Kidney (tissue), 14 donors: ENCODE measurements around the gene AMZ1. TPM values are rescaled to one million over a fixed set of nuclear protein-coding genes. Genes with fewer than 3 reads are reported as not detected.

Experiments used
- DNase-seq, 5 donors: peaks; one replicate each; pipeline ENCODE4 v3.0.0-alpha.2; 2013 to 2020
- FAIRE-seq: peaks from 2 replicates; lab custom pipeline; 2012; peaks lifted over from hg19 to GRCh38; lab: Jason Lieb, UNC
- H3K27ac ChIP-seq, 2 donors: one replicate each; pipeline ENCODE4 v1.7.0; 2013; ENCODE audit warnings: low read depth in 2 of 2, low read length in 2 of 2, inconsistent platforms in 1 of 2
- H3K27me3 ChIP-seq: one replicate; pipeline ENCODE4 v1.7.1; 2013; ENCODE audit warnings: low read length, inconsistent platforms; ENCODE audit not compliant: control insufficient read depth, insufficient read depth
- H3K36me3 ChIP-seq, 3 donors: one replicate each; pipeline versions ENCODE4 v1.7.0 to v1.7.1; 2013; ENCODE audit warnings: low read length in 3 of 3, control low read depth in 1 of 3, inconsistent platforms in 1 of 3; ENCODE audit not compliant: insufficient read depth in 3 of 3, control insufficient read depth in 2 of 3
- H3K4me1 ChIP-seq, 3 donors: one replicate each; pipeline versions ENCODE4 v1.7.0 to v1.7.1; 2013; ENCODE audit warnings: low read length in 3 of 3, inconsistent platforms in 1 of 3, low read depth in 1 of 3; ENCODE audit not compliant: control insufficient read depth in 2 of 3, insufficient read depth in 2 of 3
- H3K4me3 ChIP-seq, 3 donors: one replicate each; pipeline versions ENCODE4 v1.7.0 to v1.8.1; 2013; ENCODE audit warnings: low read length in 3 of 3, control low read depth in 1 of 3, inconsistent platforms in 1 of 3
- H3K9ac ChIP-seq, 3 donors: one replicate each; pipeline versions ENCODE4 v1.7.0 to v1.7.1; 2013; ENCODE audit warnings: low read length in 3 of 3, control low read depth in 1 of 3, inconsistent platforms in 1 of 3
- H3K9me3 ChIP-seq, 3 donors: one replicate each; pipeline versions ENCODE4 v1.7.0 to v1.7.1; 2013; ENCODE audit warnings: low read length in 3 of 3, control low read depth in 1 of 3, inconsistent platforms in 1 of 3; ENCODE audit not compliant: control insufficient read depth in 2 of 3, insufficient read depth in 1 of 3
- intact Hi-C: fragments of 100-400 bp; cut with DNase I; formaldehyde crosslinking; loops from one replicate; pipeline ENCODE4 v1.11.1; 2022
- polyA plus RNA-seq: library from polyadenylated mRNA; stranded (reverse); fragments of 350-450 nt; fragmentation: Illumina TruSeq; extraction: RNeasy Lipid Tissue Mini Kit (QIAGEN cat#74804); gene quantifications from one replicate; pipeline ENCODE4 v1.2.3, GENCODE V29; 2014; ENCODE audit warnings: low read depth, low replicate concordance; ENCODE audit not compliant: insufficient read depth
- total RNA-seq: library from RNA; stranded (reverse); fragmentation: NEBNext Ultra II Directional; extraction: Animal tissue kit (Norgen Biotek cat#: 25700); gene quantifications from one replicate; pipeline ENCODE4 v1.2.1, GENCODE V29; 2021
- TF ChIP-seq, protein P1 (sequence below): IDR thresholded peaks from 3 replicates; pipeline ENCODE4 v1.5.1; 2012; ENCODE audit warnings: mild to moderate bottlenecking, moderate library complexity, borderline replicate concordance; ENCODE audit not compliant: insufficient read depth; ENCODE audit errors: extremely low read depth
- donor health status: control.
- donor health status: control.
- donor health status: control.
- donor health status: control.
- donor health status: control.
- donor health status: DM: yes; HTN: yes; CAD: no.
- donor health status: Normal renal cell carcinoma (clear cell type).

AMZ1 gene
- total and polyA plus RNA-seq, 2 donors from 2014 or later = 0.16 TPM; not detected in 1

DNA sequence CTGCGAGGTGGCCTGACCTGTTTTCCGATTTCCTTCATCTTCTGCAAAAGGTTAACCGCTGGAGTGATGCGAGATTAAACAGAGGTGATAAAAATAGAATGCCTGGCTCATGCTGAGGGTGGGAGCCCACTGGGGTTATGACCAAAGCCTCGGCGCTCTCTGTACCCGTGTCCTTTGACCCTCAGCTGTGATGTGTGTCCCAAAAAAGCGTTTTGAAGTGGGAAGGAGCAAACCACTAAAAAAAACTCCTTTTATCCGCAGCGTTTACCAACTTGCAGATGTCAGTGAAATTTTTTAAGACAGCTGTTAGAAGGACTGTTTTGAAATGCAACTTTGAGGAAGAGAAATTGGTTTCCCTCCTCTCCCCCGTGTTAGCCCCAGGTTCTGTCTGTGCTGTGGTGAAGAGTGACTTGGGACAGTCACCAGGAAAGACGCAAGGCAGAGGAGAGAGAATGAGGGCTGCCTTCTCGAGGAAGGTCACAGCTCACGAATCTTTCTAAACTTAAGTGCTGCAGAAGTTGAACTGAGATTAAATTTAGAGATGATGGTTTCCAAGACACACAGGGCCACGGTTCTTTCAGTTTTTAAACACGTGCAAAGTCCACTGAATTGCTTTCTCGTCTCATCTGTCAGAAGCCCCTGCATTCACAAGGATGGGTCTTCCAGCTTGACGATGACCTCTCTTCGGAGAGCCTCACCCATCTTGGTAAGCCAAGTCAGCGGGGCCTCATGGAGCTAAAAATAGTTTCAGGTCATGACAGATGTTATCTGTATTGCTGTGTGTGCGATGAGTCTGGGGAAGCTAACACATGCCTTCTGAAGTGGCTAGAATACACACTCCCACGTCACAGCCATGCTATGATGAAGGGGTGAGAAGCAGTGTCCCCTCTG, 27.6 kb downstream of the AMZ1 start:
- H3K36me3 ChIP-seq = no peaks in the 10 kb centered on the region
- peaks cover 0 to 7% (median 0%) of the 10 kb centered on the region in 3 donors for H3K4me1 ChIP-seq
- intact Hi-C loops = no loop called here
- TF ChIP-seq, protein P1, sequence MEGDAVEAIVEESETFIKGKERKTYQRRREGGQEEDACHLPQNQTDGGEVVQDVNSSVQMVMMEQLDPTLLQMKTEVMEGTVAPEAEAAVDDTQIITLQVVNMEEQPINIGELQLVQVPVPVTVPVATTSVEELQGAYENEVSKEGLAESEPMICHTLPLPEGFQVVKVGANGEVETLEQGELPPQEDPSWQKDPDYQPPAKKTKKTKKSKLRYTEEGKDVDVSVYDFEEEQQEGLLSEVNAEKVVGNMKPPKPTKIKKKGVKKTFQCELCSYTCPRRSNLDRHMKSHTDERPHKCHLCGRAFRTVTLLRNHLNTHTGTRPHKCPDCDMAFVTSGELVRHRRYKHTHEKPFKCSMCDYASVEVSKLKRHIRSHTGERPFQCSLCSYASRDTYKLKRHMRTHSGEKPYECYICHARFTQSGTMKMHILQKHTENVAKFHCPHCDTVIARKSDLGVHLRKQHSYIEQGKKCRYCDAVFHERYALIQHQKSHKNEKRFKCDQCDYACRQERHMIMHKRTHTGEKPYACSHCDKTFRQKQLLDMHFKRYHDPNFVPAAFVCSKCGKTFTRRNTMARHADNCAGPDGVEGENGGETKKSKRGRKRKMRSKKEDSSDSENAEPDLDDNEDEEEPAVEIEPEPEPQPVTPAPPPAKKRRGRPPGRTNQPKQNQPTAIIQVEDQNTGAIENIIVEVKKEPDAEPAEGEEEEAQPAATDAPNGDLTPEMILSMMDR = no peak
- no peak overlapping the region for H3K9ac ChIP-seq
- no peak overlapping the region for H3K27ac ChIP-seq
- peaks cover 0 to 2% (median 0%) of the 10 kb centered on the region in 3 donors for H3K9me3 ChIP-seq
- no peaks in the 10 kb centered on the region for H3K27me3 ChIP-seq
- FAIRE-seq (no peak), DNase-seq (no peak)
- H3K4me3 ChIP-seq = no peak overlapping the region

DNA sequence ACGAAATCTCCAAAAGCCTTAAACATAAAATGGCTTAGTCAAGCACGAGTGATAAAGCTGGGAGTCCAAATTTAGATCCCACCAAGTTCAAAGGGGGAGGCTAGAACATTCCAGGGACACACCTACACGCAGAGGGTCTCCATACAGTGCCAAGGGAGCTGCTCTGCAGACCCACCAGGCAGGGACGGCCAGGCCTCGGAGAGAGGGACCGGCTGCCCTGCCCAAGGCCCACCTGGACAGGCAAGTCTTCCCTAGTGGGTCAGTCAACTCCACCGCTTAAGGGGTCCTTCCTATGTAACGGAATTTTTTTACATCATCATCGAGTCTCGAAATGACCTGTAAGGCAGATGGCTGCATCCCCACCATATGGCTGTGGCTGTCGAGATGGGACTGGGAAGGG, 28.5 kb downstream of the AMZ1 start:
- H3K9ac ChIP-seq = no peak overlapping the region
- no peaks in the 10 kb centered on the region for H3K9me3 ChIP-seq
- FAIRE-seq (no peak), DNase-seq (no peak)
- no peak overlapping the region for H3K4me3 ChIP-seq
- intact Hi-C loops = no loop called here
- H3K4me1 ChIP-seq = peaks cover 0 to 7% (median 0%) of the 10 kb centered on the region in 3 donors
- no peaks in the 10 kb centered on the region for H3K27me3 ChIP-seq
- no peaks in the 10 kb centered on the region for H3K36me3 ChIP-seq
- TF ChIP-seq, protein P1 = no peak
- H3K27ac ChIP-seq = no peak overlapping the region

DNA sequence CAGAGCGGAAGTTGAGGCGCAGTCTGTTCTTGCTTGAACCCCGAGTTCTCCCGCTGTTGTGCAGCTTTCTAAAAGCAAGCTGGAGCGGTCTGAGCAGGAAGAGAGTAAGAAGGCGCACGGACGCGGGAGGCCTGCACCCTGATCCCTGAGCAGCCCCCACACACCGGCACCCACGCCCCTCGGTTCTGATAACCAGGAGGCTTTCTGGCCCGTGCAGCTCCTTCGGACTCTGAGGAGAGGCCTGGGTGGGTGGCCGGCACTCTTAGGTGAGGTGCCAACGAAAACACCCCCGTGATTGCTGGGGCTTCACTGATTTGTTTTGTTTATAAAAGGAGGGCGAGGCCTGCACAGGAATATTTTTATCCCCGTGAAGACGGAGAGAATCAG, 28.9 kb downstream of the AMZ1 start:
- Histone ChIP-seq H3K36me3 (no peaks in the 10 kb centered on the region), H3K4me1 (peaks cover 0 to 7% (median 0%) of the 10 kb centered on the region in 3 donors), H3K27me3 (no peaks in the 10 kb centered on the region), H3K4me3 (no peak overlapping the region), H3K9ac (no peak overlapping the region), H3K9me3 (no peaks in the 10 kb centered on the region), H3K27ac (no peak overlapping the region)
- intact Hi-C loops = no loop called here
- FAIRE-seq (no peak), DNase-seq (no peak)
- TF ChIP-seq, protein P1 = no peak
